NCI-H774 (cell line): ENCODE results near the gene CEPT1.
"Not testable (repeated sequence)": the region's sequence is repeated elsewhere in the genome, so short reads cannot be mapped to it uniquely, and the experiment has no call there.

Experiments used
- DNase-seq: peaks from one replicate; lab custom pipeline; 2025; lab: John Stamatoyannopoulos, UW

CEPT1 gene

GRCh38 chr1:111209622-111210021 is 69.6 kb downstream of the CEPT1 start:
- DNase-seq = no peak

- no peak for DNase-seq
Observed at GRCh38 chr1:111211921-111212320, 71.9 kb downstream of the CEPT1 start.

GRCh38 chr1:111212634-111213335 is 72.8 kb downstream of the CEPT1 start:
- no peak for DNase-seq

GRCh38 chr1:111213412-111213811 is 73.4 kb downstream of the CEPT1 start:
- DNase-seq = no peak

GRCh38 chr1:111214074-111214801 is 74.2 kb downstream of the CEPT1 start:
- DNase-seq = no peak

GRCh38 chr1:111214884-111215283 is 74.9 kb downstream of the CEPT1 start:
- DNase-seq = no peak

- not testable (repeated sequence) for DNase-seq
Observed at GRCh38 chr1:111215285-111215684, 75.3 kb downstream of the CEPT1 start.

GRCh38 chr1:111216751-111217150 is 76.7 kb downstream of the CEPT1 start:
- DNase-seq = no peak

- no peak for DNase-seq
Observed at GRCh38 chr1:111217183-111217910, 77.3 kb downstream of the CEPT1 start.

GRCh38 chr1:111218701-111219556 is 78.9 kb downstream of the CEPT1 start:
- DNase-seq = no peak

- no peak for DNase-seq
Observed at GRCh38 chr1:111219557-111220286, 79.7 kb downstream of the CEPT1 start.

GRCh38 chr1:111220302-111220890 is 80.4 kb downstream of the CEPT1 start:
- DNase-seq = no peak

GRCh38 chr1:111221276-111221632 is 81.2 kb downstream of the CEPT1 start:
- DNase-seq = no peak

GRCh38 chr1:111221633-111222291 is 81.7 kb downstream of the CEPT1 start:
- no peak for DNase-seq

GRCh38 chr1:111222308-111223125 is 82.5 kb downstream of the CEPT1 start:
- peak; percentile 39 for DNase-seq

GRCh38 chr1:111223126-111223685 is 83.2 kb downstream of the CEPT1 start:
- DNase-seq = no peak

- no peak for DNase-seq
Observed at GRCh38 chr1:111225091-111225490, 85.1 kb downstream of the CEPT1 start.

GRCh38 chr1:111225717-111226400 is 85.8 kb downstream of the CEPT1 start:
- no peak for DNase-seq

GRCh38 chr1:111227434-111227833 is 87.4 kb downstream of the CEPT1 start, which contains the start of gene CHI3L2:
TSS of gene CHI3L2 (plus strand) at chr1:111227713. CDS start at chr1:111227730, 17 bp downstream.
- DNase-seq = no peak
